ENCODE results near the gene DNAH7.

Gene DNAH7

GRCh38 chr2:195857132-195857531, 211.5 kb downstream of the DNAH7 start:
- DNase-seq = no peak

- no peak for DNase-seq
Observed at GRCh38 chr2:195850764-195851163, 217.9 kb downstream of the DNAH7 start.

GRCh38 chr2:195848119-195848899, 220.3 kb downstream of the DNAH7 start:
- DNase-seq = no peak

- DNase-seq = no peak
Observed at GRCh38 chr2:195842932-195843331, 225.7 kb downstream of the DNAH7 start.

- DNase-seq = peak; percentile 97
Observed at GRCh38 chr2:195838002-195838401, 230.6 kb downstream of the DNAH7 start.

- DNase-seq = no peak
Observed at GRCh38 chr2:195836002-195836401, 232.6 kb downstream of the DNAH7 start.

- no peak for DNase-seq
Observed at GRCh38 chr2:195834836-195835235, 233.8 kb downstream of the DNAH7 start.

- DNase-seq = no peak
Observed at GRCh38 chr2:195830968-195831950, 237.4 kb downstream of the DNAH7 start.

GRCh38 chr2:195824478-195824877, 244.2 kb downstream of the DNAH7 start:
- peak; percentile 35 for DNase-seq

GRCh38 chr2:195823206-195823605, 245.4 kb downstream of the DNAH7 start:
- DNase-seq = no peak

GRCh38 chr2:195821566-195821932, 247.1 kb downstream of the DNAH7 start:
- DNase-seq = no peak

- peak; percentile 35 for DNase-seq
Observed at GRCh38 chr2:195820867-195821565, 247.6 kb downstream of the DNAH7 start.

- DNase-seq = peak; percentile 90
Observed at GRCh38 chr2:195820373-195820772, 248.3 kb downstream of the DNAH7 start.

- DNase-seq = no peak
Observed at GRCh38 chr2:195819276-195819675, 249.4 kb downstream of the DNAH7 start.

- no peak for DNase-seq
Observed at GRCh38 chr2:195818526-195818925, 250.1 kb downstream of the DNAH7 start.

GRCh38 chr2:195818106-195818505, 250.5 kb downstream of the DNAH7 start:
- no peak for DNase-seq

GRCh38 chr2:195815083-195815482, 253.6 kb downstream of the DNAH7 start:
- no peak for DNase-seq

GRCh38 chr2:195813421-195813820, 255.2 kb downstream of the DNAH7 start:
- DNase-seq = no peak

- no peak for DNase-seq
Observed at GRCh38 chr2:195810340-195811098, 258.1 kb downstream of the DNAH7 start.

- no peak for DNase-seq
Observed at GRCh38 chr2:195808189-195808588, 260.4 kb downstream of the DNAH7 start.

- DNase-seq = no peak
Observed at GRCh38 chr2:195805283-195805976, 263.2 kb downstream of the DNAH7 start.

- no peak for DNase-seq
Observed at GRCh38 chr2:195795879-195796278, 272.8 kb downstream of the DNAH7 start.
